ENCODE measurements around the gene LINC01488. TPM values are rescaled to one million over a fixed set of nuclear protein-coding genes. Genes with fewer than 3 reads are reported as not detected.

The LINC01488 gene
- total RNA-seq, 2 experiments from 2014 or later, result not detected

GRCh38 chr11:69462106-69462951 lies 19.1 kb upstream of the LINC01488 start:
- ChIA-PET CTCF (no interaction called here), POLR2A (no interaction called here)

DNA sequence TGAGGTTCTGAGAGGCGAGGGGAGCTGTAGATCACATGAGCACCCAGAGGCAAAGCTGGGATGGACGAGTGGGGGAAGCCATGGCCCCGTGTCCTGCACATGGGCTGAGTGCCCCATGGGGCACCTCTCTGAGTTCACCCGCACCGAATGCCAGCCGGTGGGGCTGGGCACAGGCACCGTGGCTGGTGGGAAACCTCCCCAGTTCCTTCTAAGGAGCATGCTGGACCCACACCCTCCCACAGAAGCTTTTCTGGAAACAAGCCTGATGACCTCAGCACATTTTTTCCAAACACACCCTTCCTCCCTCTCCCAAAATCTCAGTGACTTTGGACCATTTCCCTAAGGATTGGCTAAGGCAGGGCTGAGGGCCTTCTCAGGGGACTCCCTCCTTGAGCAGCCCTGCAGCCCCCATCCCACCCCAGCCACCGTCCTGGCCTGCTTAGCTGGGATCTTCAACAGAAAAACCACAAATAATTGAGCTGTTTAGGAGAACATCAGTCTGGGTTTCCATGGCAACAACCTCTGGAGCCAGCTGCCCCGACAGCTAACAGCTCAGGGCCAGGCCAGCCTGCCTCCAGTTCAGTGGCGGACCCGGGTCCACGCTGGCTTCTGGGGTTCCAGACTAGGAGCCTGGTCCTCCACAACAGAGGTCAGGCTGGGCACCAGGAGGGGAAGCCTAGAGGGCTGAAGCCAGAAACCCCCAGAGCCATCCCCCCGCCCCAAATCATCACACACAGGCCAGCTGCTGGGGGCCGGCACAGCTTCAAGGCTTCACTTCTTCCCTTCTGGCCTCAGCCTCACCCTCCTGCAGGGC lies 18.1 kb upstream of the LINC01488 start:
- ChIA-PET CTCF (no interaction called here), POLR2A (no interaction called here)

DNA sequence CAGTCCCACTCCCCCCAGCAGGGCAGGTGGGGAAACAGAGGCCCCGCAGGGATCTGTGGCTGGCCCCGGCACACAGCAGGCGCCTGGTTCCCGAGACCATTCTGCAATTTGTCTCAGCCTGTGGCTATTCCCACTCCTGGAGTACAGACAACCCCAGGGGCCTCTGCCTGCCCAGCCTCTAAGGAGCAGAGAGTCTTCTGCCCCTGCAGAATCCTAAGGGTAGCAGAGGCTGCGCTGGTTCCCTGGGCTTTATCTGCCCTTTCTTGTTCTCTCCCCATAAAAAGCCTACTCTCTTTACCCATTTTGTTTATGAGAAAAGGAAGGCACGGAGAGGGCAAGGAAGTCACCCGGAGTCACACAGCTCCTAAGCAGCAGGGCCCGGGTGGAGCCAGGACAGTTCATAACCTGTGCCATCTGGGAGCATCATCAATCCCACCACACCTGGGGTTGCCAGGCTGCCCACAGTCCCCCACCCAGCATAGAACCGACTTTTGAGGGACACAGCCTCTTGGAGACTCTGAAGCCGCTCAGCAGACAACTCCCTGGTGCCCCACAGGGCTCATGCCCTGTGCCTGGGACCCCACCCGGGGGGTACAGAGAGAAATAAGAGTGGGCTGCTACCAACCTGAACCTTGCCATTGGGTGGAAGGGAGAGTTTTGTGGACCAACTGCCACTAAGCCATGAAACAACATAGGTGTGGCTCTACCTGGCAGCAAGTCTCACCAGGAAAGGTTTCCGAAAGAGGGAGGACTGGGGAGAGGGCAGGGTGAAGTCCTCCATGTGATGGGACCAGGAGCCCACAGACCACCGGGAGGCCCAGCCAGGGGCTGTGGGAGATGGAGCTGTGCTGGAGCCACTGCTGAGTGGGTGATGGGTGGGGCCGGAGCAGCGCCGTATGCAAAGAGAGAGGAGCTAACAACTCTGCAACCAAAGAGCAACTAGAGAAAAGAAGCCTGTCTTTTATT lies 17.2 kb upstream of the LINC01488 start:
- ChIA-PET CTCF (interaction anchor here (1.0 kb wide), 1 partner anchor 11 kb away, joined by 4 read pairs; no protein-coding TSS in a partner anchor), POLR2A (no interaction called here)

DNA sequence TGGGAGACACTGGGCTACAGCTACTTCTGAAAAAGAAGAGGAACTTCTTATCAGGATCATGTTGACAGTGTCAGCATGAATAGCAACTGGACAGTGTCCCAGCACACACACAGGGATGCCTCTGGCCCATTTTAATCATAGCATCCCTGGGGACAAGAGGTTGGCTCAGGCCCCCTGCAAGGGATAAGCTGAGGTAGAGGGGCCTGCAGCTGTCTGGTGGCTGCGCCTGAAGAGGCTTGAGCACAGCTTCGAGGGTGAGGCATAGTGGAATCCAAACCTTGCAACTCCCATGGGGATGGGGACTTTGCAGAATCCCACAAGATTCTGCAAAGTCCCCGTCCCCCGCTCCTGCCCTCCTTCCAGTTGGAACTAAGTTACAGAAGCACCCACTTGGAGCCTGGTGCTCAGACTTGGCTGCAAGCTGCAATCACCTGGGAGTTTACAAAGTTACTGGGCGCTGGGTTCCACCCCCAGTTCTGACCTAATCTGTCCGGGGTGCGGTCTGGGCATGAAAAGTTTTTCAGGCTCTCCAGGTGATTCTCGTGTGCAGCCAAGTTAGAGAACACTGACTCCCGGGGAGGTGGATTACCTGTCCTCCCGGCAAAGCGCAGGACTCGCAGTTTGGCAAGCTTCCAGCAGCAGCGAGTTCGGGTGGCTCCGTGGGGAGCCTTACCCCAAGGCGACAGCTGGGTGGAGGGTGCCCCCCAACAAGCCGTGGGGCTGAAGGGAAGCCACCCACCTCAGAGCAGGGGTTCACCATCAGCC lies 16.0 kb upstream of the LINC01488 start:
- CTCF ChIA-PET, result interaction anchor here (1.0 kb wide), 1 partner anchor 12 kb away, joined by 4 read pairs; no protein-coding TSS in a partner anchor
- POLR2A ChIA-PET, result no interaction called here

DNA sequence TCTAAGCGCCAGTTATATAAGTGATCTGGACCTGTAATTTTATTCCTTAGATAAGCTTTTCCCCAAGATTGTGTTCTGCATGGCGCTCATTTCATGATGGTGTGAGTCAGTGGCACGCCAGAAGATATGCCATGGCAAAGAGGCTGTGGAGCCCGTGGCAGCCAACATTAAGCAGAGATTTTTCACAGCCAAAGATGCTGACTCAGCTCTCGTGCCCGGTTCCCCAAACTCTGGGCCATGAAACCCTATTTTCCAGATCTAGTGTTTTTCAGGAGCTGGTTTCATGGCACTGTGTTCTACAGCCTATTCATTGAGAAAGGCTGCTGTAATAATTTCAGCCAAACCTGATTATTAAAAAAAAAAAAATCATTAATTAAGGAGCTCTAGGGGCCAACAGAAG lies 15.4 kb upstream of the LINC01488 start:
- ChIA-PET POLR2A (no interaction called here), CTCF (no interaction called here)

DNA sequence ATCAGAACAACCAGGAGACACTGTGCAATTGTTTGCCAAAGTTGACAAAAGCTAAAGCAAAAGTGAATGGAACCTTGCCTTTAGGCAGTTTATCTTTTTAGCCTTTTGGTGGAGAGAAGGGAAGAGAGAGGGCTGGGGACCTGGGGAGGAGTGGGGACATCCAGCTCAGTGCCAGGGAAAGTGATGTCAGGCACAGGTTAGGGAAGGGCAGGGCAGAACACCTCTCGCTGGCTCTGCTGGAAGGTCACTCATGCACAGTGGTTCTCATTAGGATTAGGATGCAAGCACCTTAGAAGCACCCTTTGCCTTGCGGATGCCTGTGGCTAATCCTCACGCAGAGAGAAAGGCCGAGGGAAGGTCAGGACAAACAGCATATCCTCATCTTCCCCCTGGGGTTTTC lies 14.3 kb upstream of the LINC01488 start:
- POLR2A ChIA-PET, result no interaction called here
- CTCF ChIA-PET, result no interaction called here

DNA sequence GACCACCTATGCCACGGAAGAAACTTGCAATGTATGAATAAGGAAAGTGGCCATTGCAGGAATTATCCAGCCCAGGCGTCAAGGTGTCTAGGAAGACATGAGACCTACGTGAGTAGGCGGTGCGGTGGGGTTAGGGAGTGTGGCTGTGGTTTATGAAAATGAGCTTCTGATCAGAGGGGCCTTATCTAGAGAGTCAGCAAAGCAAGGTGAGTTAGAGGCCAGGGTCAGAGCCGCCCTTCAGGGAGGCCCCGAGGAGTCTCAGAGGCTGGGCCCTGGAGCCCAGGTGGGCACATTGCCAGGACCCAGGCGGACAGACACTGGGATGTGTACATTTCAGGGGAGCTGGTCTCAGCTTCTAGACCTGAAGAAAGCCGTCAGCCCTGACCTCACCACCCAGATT lies 13.8 kb upstream of the LINC01488 start:
- POLR2A ChIA-PET, result no interaction called here
- CTCF ChIA-PET, result no interaction called here

DNA sequence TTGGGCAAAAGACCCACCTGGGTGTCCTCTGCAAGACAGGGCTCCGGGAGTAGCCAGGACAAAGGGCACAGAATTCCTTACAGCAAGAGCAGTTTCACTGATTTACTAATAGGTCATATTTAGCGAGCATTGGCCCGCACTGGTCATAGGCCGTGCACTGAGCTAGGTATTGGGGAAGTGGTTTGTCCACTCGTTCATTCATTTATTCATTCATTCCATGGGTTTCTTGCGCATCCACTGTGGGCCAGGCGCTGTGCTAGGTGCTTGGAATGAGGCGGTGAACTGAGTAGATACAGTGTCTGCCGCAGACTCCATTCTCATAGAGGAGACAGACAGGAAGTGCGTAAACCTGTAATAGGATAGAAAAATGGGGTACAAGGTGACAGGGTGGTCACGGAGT lies 13.2 kb upstream of the LINC01488 start:
- CTCF ChIA-PET, result no interaction called here
- POLR2A ChIA-PET, result no interaction called here

- CTCF ChIA-PET, result no interaction called here
- POLR2A ChIA-PET, result no interaction called here
These were observed 12.3 kb upstream of the LINC01488 start for GRCh38 chr11:69468911-69469885.

DNA sequence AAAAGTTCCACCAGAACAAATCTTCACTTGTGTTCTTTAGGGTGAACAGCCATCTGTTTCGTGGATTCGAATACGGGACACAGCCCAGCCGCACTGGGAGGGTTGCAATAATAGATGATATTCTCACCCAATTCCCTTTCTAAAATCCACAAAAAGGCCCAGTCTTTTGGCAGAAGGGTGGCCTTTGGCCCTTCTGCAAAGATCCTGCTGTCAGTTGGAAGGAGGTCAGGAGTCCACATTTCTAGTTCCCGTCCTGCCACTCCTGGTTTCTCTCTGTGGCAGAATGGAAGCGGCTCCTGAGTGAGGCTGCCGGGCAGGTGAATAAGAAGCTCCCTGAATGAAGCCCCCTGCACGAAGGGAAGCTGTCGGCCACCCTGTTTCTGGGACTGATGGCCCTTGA lies 11.2 kb upstream of the LINC01488 start:
- CTCF ChIA-PET, result no interaction called here
- POLR2A ChIA-PET, result no interaction called here

DNA sequence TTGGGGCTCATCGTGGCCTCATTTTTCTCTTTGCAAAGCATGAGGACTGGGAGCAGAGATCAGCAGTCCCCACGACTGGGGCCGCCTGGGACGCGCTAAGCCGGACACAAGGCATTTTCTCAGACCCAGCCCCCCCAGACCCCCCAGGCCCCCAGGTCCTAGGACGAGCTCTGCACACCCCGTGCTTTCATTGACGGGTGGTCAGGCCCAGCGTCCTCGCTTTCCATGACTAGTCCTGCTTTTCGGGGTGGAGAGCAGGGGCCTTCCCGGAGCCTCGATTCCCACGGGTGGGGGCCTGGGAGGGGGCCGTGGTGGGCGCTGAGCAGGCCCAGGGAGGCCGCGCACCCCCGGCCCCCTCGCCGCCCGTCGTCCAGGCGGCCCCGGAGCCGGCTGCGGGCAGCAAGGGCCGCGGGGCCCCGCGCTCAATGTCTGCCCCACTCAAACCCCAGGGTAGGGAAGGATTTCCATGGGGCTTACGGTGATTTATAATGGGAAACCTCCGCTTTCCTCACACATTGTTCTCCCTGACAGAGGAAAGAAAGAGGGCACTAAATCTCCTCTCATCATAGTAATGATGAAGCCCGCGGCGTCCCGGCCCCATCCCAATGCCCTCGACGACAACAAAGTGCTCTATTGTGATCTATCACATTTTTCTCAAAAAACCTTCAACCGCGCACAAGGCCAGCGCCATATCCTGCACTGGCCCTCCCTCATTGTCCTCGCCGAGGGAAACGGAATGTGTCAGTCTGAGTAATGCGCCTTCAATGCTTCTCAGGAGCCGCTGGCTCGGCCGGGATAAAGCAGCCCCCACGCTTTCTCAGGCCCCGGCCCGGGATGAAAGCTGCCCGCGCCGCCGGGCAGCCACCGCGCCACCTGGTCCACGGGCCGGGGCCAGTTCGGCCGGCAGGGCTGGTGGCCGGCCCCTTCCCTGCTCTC lies 10.4 kb upstream of the LINC01488 start:
- ChIA-PET POLR2A (interaction anchor here (0.7 kb wide), 1 partner anchor 40 kb away, joined by 4 read pairs; no protein-coding TSS in a partner anchor), CTCF (no interaction called here)

DNA sequence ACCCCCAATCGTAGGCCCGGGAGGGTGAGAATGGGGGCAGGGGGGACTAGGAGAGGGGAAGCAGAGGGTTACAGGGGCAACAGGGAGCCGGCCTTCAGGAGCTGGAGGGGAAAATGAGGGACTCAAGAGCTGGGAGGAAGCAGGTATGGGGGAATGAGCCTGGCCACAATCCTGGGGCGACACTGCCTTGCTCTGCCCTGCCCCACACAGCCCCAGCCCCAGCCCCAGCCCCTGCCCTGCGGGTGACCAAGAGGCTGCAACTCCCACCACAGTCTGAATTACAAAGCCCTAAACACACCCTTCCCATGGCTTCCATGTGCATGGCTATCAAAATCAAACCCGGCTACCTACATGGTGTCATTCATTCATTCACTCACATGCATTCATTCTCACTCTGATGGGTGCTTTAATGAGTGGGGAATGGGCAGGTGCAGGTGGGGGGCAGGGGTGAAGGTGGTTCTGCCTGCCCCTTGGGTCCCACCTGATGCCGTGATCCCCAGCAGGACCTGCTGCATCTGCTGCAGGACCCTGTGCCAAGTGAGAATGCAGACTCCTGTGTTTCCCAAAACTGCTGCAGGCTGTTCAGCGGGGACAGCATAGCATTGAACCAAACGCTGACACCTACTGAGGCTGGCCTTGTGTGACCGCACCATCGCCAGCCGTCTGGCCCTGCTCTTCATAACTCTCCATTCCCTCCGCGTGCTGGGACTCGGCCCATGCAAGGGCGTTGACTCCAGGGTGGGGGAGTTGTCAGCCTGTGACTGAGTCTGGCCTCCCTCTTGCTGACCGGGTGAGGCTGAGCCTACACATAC lies 9.5 kb upstream of the LINC01488 start:
- CTCF ChIA-PET, result no interaction called here
- POLR2A ChIA-PET, result no interaction called here

DNA sequence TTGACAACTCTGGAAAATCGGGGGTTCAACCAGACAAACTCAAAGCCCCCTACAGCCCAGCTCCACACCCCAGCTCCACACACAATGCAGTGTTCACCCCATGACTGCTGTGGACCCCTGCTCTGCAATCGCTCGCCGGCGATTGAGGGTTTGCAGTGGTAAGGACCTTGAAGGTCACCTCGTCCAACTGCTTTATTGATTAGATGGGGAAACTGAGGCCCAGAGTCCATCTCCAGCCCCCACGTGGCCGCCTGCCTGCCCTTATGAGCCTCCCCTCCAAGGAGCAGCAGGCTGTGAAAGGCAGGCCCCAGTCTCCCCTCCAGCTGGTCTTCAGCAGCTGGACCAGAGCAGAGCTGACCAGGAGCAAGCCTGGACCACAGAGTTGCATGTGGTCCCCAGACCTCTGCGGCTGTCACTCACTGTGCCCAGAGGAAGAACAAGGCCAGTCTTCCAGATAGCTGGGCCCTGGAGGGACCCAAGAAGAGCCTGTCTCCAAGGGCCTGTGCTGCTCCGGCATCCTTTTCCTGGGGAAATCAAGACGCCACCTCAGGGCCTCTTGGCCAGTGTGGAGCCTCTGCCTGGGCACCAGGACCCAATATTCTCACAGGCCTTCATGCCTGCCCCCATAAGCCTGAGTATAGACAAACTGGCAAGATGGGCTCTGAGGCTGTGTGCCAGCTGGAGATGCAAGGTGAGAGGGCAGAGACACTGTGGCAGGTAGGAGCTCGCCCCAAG lies 8.8 kb upstream of the LINC01488 start:
- CTCF ChIA-PET, result no interaction called here
- POLR2A ChIA-PET, result no interaction called here

- CTCF ChIA-PET, result no interaction called here
- POLR2A ChIA-PET, result no interaction called here
These were observed 8.1 kb upstream of the LINC01488 start for GRCh38 chr11:69473276-69473845.

DNA sequence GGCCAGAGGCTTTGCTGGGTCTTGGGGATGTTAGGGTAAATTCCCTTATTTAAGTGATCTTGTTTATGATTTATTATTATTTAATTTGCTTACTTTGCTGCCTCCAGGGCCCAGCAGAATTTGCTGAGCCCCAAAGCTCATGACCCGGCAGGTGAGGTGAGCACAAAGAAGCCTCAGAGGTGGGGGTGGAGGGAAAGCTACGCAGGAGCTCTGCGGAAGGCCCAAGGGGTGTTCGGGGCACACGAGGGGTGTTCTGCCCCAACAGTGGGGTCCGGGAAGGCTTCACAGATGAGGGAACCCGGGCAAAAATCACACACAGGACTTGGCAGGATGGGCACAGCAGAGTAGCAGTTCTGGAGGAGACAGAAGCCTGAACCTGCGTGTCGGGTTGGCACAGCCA lies 6.7 kb upstream of the LINC01488 start:
- ChIA-PET POLR2A (no interaction called here), CTCF (no interaction called here)

Data from activated CD8-positive, alpha-beta memory T cell treated with anti-CD3 and anti-CD28 coated beads for 36 hours (primary cell).